ENCODE data around the gene CCDC192.
"Not testable (repeated sequence)": the region's sequence is repeated elsewhere in the genome, so short reads cannot be mapped to it uniquely, and the experiment has no call there.

Gene CCDC192

GRCh38 chr5:127839072-127839471 lies 135.9 kb downstream of the CCDC192 start:
- FAIRE-seq (peak; percentile 71), DNase-seq (ENCODE audit: insufficient read length, low spot score) (no peak)

GRCh38 chr5:127839496-127840197 lies 136.5 kb downstream of the CCDC192 start:
- no peak for DNase-seq (ENCODE audit: insufficient read length, low spot score)
- no peak for FAIRE-seq

GRCh38 chr5:127840198-127840524 lies 137.0 kb downstream of the CCDC192 start:
- FAIRE-seq (peak; percentile 87), DNase-seq (ENCODE audit: insufficient read length, low spot score) (no peak)

DNA sequence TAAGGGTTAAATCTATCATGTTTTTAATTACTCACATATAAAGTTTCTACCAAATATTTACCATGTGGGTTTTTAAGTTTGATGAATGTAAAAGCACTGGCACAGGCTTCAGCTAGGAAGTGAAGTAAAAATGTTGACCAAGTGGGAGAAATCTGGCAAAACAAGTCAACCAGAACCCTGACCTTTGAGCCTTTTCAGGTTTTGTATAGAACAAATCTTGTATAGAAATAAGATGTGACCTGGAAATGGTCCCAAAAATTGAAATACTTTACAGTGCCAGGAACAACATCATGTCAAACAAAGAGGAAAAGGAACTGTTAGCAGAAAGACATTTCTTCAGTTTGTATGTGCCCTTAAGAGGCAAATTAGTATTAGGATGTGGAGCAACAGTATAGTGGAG lies 137.6 kb downstream of the CCDC192 start:
- FAIRE-seq = peak; percentile 54
- no peak for DNase-seq (ENCODE audit: insufficient read length, low spot score)

- FAIRE-seq (no peak), DNase-seq (ENCODE audit: insufficient read length, low spot score) (no peak)
Measured at GRCh38 chr5:127844581-127845021, 141.4 kb downstream of the CCDC192 start.

DNA sequence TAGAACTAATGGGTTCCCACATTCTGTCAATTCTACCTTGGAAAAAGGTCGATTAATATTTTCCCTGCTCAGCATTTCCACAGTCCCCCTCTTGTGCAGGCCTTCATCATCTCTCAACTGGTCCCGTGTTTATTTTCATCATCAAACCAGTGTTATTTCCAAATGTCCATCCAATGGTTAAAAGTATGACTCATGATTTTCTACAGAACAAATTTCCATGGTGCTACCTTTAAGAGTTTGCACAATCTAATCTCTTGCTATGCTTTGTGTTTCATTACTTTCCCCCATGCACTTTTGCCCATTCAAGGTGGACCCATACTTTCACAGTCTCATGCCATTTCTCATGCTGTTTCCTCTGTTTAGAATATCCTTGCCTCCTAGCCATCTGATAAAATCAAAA lies 143.7 kb downstream of the CCDC192 start:
- FAIRE-seq = no peak

GRCh38 chr5:127847641-127848040 lies 144.4 kb downstream of the CCDC192 start:
- DNase-seq (ENCODE audit: insufficient read length, low spot score); FAIRE-seq: not testable (repeated sequence)

More for the DNA sequence above, 143.7 kb downstream of the CCDC192 start:
- DNase-seq (ENCODE audit: insufficient read length, low spot score) = no peak

DNA sequence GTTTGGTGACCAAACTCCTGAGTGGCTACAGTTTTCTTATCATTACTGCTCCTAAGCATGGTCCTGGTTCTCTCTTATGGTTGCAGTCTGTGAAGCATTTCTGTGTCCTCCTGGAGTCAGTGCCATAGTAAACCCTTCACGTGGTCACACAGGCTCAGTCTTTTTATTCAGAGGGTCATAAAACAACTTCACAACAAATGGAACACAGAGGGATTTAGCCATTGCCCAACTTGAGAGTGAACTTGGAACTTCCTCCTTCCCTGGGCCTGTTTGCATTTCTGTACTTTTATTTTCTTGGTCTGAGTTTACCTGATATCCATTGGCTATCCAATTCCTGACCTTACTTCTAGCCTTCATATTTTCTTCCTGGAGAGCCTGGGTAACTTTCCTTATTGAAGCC lies 144.9 kb downstream of the CCDC192 start:
- no peak for DNase-seq (ENCODE audit: insufficient read length, low spot score)
- no peak for FAIRE-seq

DNA sequence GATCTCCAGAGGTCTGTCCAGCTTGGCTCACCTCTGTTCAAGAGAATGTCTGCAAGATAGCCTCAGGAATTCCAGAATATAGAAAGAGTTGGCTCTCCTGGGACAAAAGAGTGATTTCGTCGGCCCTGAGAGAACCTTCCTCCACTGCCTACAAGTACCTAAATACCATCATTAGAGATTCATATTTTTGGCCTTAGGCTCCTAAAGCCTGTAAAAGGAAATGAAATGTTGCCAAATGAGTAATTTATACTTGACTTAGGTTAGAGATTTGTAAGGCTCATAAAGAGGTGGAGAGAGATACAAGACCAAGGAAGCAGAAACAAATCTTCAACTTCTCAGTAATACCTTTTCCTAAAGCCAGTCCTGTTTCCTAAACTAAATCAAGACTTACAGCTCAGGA lies 146.2 kb downstream of the CCDC192 start:
- FAIRE-seq = no peak

DNA sequence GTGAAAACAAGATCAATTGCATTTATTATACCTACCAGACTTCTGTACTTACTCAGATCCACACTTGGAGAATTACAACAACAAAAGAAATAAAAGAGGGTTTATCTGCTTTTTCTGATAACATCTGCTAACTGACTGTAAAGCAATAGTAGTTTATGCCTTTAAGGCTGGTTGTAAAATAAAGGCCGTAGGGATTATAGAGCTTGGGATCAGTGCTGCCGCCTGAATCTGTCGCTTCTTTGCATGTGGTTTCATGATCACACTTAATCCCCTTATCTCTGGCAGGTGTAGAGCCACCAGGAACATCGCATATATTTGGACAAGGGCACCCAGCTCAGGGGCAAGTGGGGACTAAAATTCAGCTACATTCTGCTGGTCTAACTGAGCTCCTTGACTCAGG lies 146.7 kb downstream of the CCDC192 start:
- no peak for FAIRE-seq
- no peak for DNase-seq (ENCODE audit: insufficient read length, low spot score)

More for the DNA sequence above, 146.2 kb downstream of the CCDC192 start:
- no peak for DNase-seq (ENCODE audit: insufficient read length, low spot score)

DNA sequence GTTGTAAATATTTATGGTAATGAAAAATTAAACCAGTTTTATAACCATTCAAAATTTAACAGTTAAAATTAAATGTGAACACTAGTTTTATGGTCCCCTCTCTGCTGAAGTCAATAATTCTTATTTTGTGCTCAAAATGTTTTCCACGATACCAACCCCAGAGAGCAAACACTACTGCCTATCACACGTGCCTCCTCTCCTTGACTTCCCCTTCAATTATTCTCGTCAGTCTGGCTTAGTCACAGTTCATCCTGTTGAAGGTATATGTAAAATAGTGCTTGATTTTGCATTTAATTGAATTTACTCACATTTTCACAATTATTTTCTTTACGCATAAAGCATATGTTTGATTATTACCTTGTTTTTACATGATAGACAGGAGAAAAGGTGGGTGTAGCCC lies 148.8 kb downstream of the CCDC192 start:
- DNase-seq (ENCODE audit: insufficient read length, low spot score) = no peak

GRCh38 chr5:127854520-127854919 lies 151.3 kb downstream of the CCDC192 start:
- FAIRE-seq (no peak), DNase-seq (ENCODE audit: insufficient read length, low spot score) (no peak)

More for the DNA sequence above, 148.8 kb downstream of the CCDC192 start:
- no peak for FAIRE-seq

DNA sequence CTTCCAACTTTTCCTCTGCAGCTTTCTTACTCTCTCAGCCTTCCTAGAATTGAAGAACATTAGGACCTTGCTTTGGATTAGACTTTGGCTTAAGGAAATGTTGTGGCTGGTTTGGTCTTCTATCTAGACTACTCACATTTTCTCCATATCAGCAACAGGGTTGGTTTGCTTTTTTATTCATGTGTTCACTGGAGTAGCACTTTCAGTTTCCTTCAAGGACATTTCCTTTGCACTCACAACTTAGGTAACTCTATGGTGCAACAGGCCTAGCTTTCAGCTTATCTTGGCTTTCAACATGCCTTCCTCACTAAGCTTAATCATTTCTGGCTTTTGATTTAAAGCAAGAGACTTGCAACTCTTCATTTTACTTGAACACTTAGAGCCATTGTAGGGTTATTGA lies 153.1 kb downstream of the CCDC192 start:
- FAIRE-seq (peak; percentile 90), DNase-seq (ENCODE audit: insufficient read length, low spot score) (no peak)

DNA sequence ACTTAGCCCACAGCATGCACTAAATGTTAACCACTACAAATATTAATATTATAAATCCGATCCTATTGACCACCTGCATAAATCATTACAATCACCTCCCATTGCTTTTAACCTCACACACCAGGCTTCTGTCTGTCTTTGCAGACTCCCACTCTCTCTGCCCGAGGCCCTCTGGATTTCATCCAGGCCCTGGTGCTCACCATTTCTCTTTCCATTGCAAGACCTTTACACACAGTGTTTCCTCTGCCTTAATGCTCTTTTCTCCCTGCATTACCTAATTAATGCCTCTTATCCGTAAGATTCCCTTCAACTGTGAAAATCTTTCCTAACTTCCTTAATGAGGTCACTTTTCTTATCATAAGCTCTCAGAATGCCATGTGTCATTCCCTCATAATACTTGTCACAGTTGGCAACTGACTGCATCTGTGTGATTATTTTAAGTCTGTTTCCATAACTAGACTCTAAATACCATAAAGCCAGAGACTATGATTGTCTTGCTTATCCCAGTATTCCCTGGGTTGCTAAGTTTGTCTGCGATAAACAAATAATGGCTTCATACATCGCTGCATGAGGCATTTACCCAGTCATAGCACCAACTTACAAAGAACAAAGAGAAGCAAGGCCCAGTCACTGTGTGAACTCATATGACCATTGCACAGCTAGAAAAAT lies 155.1 kb downstream of the CCDC192 start:
- FAIRE-seq (no peak), DNase-seq (ENCODE audit: insufficient read length, low spot score) (no peak)

DNA sequence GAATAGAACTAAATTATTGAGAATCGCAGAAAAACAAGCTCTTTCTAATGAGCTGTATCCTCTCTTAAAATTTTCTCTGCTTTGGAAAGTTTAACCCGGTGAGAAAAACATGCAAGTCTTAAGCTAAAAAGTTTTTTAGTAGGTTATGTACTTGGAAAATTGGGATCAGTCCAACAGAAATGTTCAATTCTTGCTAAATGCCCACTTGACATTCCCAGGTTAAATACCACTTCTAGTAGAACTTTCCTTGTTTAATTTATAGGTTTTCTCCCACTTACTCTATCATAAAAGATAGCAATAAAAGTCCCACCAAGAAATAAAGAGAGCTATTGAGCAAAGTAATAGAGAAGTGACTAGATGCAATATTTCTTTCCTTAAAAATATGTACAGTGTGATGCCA lies 157.1 kb downstream of the CCDC192 start:
- FAIRE-seq (no peak), DNase-seq (ENCODE audit: insufficient read length, low spot score) (no peak)

DNA sequence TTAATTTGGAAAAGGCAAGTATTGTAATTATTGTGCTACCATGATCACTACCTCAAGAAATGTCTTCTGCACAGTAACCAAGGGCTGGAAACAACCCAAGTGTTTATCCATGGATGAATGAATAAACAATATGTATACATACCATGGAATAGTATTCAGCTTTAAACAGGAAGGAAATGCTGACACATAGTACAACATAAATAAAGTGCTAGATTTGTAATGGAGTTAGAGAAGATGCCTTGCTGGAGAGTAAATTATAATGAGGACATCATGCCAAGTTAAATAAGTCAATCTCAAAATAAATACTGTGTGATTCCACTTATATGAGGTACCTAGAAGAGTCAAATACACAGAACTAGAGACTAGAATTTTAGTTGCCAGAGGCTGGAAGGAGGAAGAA lies 160.0 kb downstream of the CCDC192 start:
- FAIRE-seq = no peak

GRCh38 chr5:127863610-127864395 lies 160.6 kb downstream of the CCDC192 start:
- no peak for FAIRE-seq
- DNase-seq (ENCODE audit: insufficient read length, low spot score) = no peak

More for the DNA sequence above, 160.0 kb downstream of the CCDC192 start:
- no peak for DNase-seq (ENCODE audit: insufficient read length, low spot score)

- FAIRE-seq (no peak), DNase-seq (ENCODE audit: insufficient read length, low spot score) (no peak)
Measured at GRCh38 chr5:127864511-127864910, 161.3 kb downstream of the CCDC192 start.

GRCh38 chr5:127865273-127865672 lies 162.1 kb downstream of the CCDC192 start:
- DNase-seq (ENCODE audit: insufficient read length, low spot score) = peak; percentile 12
- FAIRE-seq = peak; percentile 83

DNA sequence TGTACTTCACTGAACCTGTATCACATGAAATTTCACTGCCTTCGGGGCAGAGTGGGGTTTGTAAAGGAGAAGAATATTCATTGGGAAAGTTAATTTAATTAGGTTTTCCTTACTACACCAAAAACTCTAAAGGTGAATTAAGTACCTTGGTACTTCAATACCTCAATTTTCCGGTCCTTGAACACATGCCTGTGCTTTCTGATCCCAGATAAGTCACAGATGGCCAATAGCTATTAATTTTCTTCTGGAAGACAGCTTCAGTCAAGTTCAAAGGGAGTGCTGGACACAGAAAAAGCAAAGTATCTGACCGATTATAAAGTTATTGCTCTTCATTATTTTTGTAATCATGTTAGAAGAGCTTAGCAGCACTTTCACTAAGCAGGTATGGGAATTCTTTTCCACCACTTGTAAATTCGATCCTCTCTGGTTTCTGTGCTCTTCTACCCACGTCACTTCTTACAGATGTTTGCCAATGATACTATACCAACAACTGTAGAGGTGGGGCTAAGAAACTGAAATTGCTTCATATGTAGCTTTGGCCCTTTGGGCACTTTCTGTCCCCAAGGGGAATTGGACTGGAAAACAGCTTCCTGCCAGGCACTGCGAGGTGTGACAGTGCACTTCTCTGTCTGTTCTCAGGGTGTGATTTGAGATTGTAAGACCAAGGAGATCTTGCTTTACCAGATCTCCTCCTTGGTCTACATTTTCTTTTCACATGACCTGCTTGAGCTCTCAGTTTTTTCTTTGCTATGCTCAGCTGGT lies 164.0 kb downstream of the CCDC192 start:
- FAIRE-seq (peak; percentile 91), DNase-seq (ENCODE audit: insufficient read length, low spot score) (no peak)

DNA sequence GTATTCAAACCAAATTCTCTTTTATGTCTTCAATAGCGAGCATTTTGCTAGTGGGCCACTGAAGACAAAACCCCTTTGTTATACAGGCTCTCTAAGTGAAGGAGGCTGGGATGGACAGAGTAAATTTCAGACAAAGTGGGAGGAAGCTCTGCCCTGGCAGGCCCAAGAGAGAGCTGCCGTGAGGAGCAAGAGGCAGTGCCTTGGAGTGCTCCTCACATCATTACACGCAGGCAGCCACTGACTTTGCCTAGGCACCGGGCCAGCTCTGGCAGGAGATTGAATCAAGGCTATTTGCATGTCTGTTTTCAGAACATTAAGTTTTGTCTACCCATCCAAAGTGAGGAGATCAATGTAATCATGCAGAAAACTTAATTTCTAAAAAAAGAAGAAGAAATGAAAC lies 167.7 kb downstream of the CCDC192 start:
- peak; percentile 62 for FAIRE-seq

More for the DNA sequence above, 167.7 kb downstream of the CCDC192 start:
- no peak for DNase-seq (ENCODE audit: insufficient read length, low spot score)
